MCF 10A (cell line): ENCODE data around the gene CSRNP3. TPM values are rescaled to one million over a fixed set of nuclear protein-coding genes. Genes with fewer than 3 reads are reported as not detected.

Source experiments
- BruUV-seq: library from RNA; stranded (reverse); fragments of 400-500 nt; replicated peaks from 2 replicates; lab custom pipeline; 2021; lab: Mats Ljungman, UMichigan
- CTCF ChIA-PET: fragments of 300-600 bp; sonication (Branson Sonifier 250); formaldehyde crosslinking; extraction: SDS; loops from one replicate; lab custom pipeline; 2021; ENCODE audit warnings: antibody characterized with exemption, inconsistent platforms; lab: Yijun Ruan, JAX
- POLR2A ChIA-PET: fragments of 300-600, 350-650 bp; sonication (Branson Sonifier 250); formaldehyde crosslinking; extraction: SDS; loops from one replicate; lab custom pipeline; 2020; ENCODE audit warnings: antibody characterized with exemption, inconsistent platforms; lab: Yijun Ruan, JAX
- DNase-seq: peaks from one replicate; pipeline ENCODE4 v3.0.0-alpha.2; 2018; ENCODE audit not compliant: unreplicated experiment
- H3K27ac Mint-ChIP-seq: one replicate; pipeline ENCODE4 v1.8.0; 2022; ENCODE audit warnings: mild to moderate bottlenecking, low read depth, mixed read lengths; ENCODE audit not compliant: unreplicated experiment
- H3K27me3 Mint-ChIP-seq: one replicate; pipeline ENCODE4 v1.8.0; 2022; ENCODE audit warnings: mixed read lengths; ENCODE audit not compliant: insufficient read depth, unreplicated experiment
- H3K36me3 Mint-ChIP-seq: one replicate; pipeline ENCODE4 v1.8.0; 2022; ENCODE audit warnings: mild to moderate bottlenecking, moderate library complexity, mixed read lengths; ENCODE audit not compliant: insufficient read depth, unreplicated experiment
- H3K4me1 Mint-ChIP-seq: one replicate; pipeline ENCODE4 v1.8.0; 2022; ENCODE audit warnings: mixed read lengths; ENCODE audit not compliant: insufficient read depth, unreplicated experiment
- H3K4me3 Mint-ChIP-seq: one replicate; pipeline ENCODE4 v1.8.0; 2022; ENCODE audit warnings: mild to moderate bottlenecking, moderate library complexity, mixed read lengths; ENCODE audit not compliant: unreplicated experiment
- H3K9me3 Mint-ChIP-seq: one replicate; pipeline ENCODE4 v1.8.0; 2022; ENCODE audit warnings: mixed read lengths; ENCODE audit not compliant: unreplicated experiment
- intact Hi-C: fragments of 100-400 bp; cut with micrococcal nuclease; formaldehyde crosslinking; loops from 2 replicates; pipeline ENCODE4 v1.14.1; 2022
- total RNA-seq: library from RNA; stranded (reverse); gene quantifications from 2 replicates; pipeline ENCODE4 v1.2.3, GENCODE V29; 2022
- TF ChIP-seq, protein P1 (sequence below): fragments of 200-600 bp; IDR thresholded peaks from one replicate; pipeline ENCODE4 v1.8.0; 2022; ENCODE audit warnings: antibody characterized with exemption, mild to moderate bottlenecking; ENCODE audit not compliant: unreplicated experiment

CSRNP3 gene
- total RNA-seq, 1 experiment from 2014 or later: 0.33 TPM

- no peaks in the 10 kb centered on the region for H3K4me1 Mint-ChIP-seq
- no peaks in the 10 kb centered on the region for H3K9me3 Mint-ChIP-seq
- ChIA-PET POLR2A (no interaction called here), CTCF (no interaction called here)
- TF ChIP-seq, protein P1, sequence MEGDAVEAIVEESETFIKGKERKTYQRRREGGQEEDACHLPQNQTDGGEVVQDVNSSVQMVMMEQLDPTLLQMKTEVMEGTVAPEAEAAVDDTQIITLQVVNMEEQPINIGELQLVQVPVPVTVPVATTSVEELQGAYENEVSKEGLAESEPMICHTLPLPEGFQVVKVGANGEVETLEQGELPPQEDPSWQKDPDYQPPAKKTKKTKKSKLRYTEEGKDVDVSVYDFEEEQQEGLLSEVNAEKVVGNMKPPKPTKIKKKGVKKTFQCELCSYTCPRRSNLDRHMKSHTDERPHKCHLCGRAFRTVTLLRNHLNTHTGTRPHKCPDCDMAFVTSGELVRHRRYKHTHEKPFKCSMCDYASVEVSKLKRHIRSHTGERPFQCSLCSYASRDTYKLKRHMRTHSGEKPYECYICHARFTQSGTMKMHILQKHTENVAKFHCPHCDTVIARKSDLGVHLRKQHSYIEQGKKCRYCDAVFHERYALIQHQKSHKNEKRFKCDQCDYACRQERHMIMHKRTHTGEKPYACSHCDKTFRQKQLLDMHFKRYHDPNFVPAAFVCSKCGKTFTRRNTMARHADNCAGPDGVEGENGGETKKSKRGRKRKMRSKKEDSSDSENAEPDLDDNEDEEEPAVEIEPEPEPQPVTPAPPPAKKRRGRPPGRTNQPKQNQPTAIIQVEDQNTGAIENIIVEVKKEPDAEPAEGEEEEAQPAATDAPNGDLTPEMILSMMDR: no peak
- H3K4me3 Mint-ChIP-seq: no peak overlapping the region
- DNase-seq: no peak
- intact Hi-C loops: no loop called here
- no peaks in the 10 kb centered on the region for H3K36me3 Mint-ChIP-seq
- no TSS peak for BruUV-seq
- peaks cover 13% of the 10 kb centered on the region for H3K27me3 Mint-ChIP-seq
- no peak overlapping the region for H3K27ac Mint-ChIP-seq
Observed at GRCh38 chr2:165679621-165680020, 210.1 kb downstream of the CSRNP3 start.

DNA sequence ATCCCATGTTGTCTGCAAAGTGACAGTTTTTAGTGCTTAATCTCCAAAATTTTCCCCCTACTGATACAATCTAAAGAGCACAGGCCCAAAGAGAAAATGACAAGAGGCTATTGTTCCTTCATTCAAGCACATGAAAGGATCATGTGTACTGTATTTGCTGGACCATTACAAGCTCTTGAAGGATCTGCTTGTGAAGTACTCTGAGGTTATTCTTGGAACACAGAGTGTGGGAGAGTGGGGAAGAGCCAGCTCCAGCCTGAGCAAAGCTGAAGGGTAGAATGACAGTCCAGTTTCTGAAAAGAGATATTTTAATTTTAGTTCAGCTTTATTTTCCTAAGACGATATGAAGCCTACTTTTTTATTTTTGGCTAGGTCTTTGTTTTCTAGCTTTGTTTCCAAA is 212.3 kb downstream of the CSRNP3 start:
- CTCF ChIA-PET: interaction anchor here (0.5 to 0.7 kb wide), 2 partner anchors 13 to 243 kb away, joined by 3 read pairs; no protein-coding TSS in a partner anchor
- Mint-ChIP-seq H3K9me3 (no peaks in the 10 kb centered on the region), H3K27me3 (peaks cover 28% of the 10 kb centered on the region), H3K4me3 (no peak overlapping the region), H3K27ac (no peak overlapping the region), H3K4me1 (no peaks in the 10 kb centered on the region), H3K36me3 (no peaks in the 10 kb centered on the region)
- no TSS peak for BruUV-seq
- no peak for DNase-seq
- TF ChIP-seq, protein P1: no peak
- POLR2A ChIA-PET: no interaction called here
- intact Hi-C loops: no loop called here

GRCh38 chr2:165682546-165682945 is 213.0 kb downstream of the CSRNP3 start:
- Mint-ChIP-seq H3K27me3 (peaks cover 35% of the 10 kb centered on the region), H3K4me3 (no peak overlapping the region), H3K4me1 (no peaks in the 10 kb centered on the region), H3K36me3 (no peaks in the 10 kb centered on the region), H3K9me3 (no peaks in the 10 kb centered on the region), H3K27ac (no peak overlapping the region)
- BruUV-seq: no TSS peak
- no peak for DNase-seq
- TF ChIP-seq, protein P1: no peak
- POLR2A ChIA-PET: no interaction called here
- CTCF ChIA-PET: interaction anchor here (0.6 to 0.7 kb wide), 3 partner anchors 23 to 666 kb away, joined by 3 to 4 read pairs (median 3); no protein-coding TSS in a partner anchor
- intact Hi-C loops: no loop called here

DNA sequence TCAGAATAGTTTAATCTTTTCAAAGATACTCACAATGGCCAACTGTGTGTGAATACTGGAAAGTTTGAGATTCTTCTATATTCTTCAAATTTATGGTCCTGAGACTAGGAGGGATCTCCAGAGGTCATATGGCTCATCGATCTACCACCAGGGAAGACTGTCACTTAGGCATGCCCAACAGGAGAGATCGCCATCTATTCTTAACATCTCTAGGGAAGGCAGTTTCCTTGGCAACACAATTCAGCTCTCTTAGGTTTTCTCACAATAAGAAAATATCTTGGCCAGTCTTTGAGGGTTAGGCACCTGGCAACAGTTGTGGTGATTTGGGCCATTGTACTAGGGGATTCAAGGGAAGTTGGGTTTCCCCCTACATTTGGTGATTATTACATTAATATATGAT is 217.3 kb downstream of the CSRNP3 start:
- Mint-ChIP-seq H3K27ac (no peak overlapping the region), H3K4me1 (no peaks in the 10 kb centered on the region), H3K9me3 (no peaks in the 10 kb centered on the region), H3K27me3 (peaks cover 25% of the 10 kb centered on the region), H3K4me3 (no peak overlapping the region), H3K36me3 (no peaks in the 10 kb centered on the region)
- DNase-seq: no peak
- TF ChIP-seq, protein P1: no peak
- intact Hi-C loops: no loop called here
- no TSS peak for BruUV-seq
- CTCF ChIA-PET: interaction anchor here (1.2 kb wide), 1 partner anchor 11 kb away, joined by 3 read pairs; no protein-coding TSS in a partner anchor
- POLR2A ChIA-PET: no interaction called here
